ENCODE results near the gene ACTN4.

The ACTN4 gene

DNA sequence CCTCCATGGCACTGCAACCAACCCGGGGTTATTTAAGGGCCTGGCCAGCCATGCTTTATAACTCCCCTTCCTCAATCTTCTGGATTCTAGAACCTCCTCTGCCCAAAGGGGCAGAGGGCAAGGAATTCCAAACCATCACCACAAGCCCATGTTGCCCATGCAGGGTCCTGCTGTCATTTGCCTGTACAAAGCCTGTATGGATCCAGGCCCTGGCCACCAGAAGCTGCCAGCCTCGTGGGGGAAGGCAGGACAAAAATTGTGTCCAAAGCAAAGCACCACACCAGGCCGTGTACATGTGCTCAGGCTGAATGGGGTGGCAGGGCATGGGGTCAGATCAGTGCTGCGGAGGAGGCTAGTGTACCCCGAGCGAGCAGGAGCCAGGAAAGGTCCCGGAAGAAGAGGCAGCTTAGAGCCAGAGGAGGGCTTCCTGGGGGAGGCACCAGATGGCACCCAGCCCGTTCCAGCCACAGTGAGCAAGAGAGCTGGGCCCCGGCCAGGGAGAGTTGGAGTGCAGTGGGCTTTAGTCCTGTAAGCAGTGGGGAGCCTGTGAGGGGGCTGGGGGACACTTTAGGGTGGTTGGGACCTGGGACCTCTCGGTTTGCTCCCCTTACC is 61.1 kb downstream of the ACTN4 start:
- in situ Hi-C loops (cut with MboI; ENCODE audit: low sequenced_read_pairs), result no loop called here

DNA sequence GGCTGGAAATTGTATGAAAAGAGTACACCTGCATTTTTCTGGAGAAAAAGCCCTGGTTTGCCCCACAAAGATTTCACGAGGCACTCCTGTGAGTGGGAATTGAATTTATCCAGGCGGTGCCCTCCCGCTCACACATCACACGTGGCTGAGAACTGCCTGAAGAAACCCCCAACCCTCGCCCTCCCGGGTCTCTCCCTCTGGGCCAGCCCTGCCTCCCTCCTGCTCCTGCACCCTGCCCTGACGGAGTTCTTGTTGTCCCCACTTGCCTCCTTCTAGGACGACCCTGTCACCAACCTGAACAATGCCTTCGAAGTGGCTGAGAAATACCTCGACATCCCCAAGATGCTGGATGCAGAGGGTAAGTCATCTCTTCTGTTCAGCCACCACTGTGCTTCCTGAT is 61.7 kb downstream of the ACTN4 start:
- in situ Hi-C loops (cut with MboI; ENCODE audit: low sequenced_read_pairs), result no loop called here

DNA sequence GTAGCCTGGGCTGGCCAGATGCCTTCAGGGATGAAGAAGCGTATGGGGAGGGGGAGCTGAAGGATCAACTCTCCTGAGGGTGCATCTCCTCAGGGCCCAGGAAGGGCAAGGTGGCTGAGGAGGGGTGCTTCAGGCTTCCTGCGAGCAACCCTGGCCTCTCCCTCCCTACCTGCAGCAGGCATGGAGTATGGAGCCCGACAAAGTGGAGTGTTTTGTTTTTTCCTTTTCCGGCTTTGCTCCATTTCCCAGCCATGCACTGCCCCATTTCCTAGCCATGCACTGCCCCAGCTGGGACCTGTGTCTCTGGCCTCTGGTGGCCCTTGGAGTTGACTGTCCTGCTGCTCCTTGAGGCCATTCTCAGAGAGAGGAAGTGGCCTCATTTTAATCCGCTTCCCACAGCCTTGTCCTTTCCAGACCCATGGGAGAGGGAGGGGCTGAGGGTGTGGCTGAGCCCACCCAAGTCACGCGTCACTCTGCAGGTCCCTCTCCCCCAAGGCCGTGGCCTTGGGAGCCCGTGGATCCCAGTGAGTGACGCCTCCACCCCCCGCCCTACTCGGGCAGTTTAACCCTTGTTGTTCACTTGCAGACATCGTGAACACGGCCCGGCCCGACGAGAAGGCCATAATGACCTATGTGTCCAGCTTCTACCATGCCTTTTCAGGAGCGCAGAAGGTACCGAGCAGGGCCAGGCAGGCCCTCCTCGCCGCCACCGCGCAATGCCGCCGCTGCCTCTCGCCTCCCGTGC is 62.4 kb downstream of the ACTN4 start:
- in situ Hi-C loops (cut with MboI; ENCODE audit: low sequenced_read_pairs), result no loop called here

DNA sequence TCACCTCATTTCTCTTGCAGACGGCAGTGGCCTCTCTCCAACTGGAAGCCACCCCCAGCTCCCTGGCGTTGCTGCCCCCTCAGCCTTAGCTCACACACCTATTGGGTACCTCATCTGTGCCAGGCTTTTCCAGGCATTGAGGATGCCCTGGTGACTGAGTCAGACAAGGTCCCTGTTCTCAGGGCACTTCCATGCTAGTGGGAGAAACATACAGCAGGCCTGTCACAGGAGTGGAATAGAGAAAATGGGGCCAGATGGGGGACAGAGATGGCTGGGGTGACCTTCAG is 62.9 kb downstream of the ACTN4 start:
- in situ Hi-C loops (cut with MboI; ENCODE audit: low sequenced_read_pairs), result no loop called here

DNA sequence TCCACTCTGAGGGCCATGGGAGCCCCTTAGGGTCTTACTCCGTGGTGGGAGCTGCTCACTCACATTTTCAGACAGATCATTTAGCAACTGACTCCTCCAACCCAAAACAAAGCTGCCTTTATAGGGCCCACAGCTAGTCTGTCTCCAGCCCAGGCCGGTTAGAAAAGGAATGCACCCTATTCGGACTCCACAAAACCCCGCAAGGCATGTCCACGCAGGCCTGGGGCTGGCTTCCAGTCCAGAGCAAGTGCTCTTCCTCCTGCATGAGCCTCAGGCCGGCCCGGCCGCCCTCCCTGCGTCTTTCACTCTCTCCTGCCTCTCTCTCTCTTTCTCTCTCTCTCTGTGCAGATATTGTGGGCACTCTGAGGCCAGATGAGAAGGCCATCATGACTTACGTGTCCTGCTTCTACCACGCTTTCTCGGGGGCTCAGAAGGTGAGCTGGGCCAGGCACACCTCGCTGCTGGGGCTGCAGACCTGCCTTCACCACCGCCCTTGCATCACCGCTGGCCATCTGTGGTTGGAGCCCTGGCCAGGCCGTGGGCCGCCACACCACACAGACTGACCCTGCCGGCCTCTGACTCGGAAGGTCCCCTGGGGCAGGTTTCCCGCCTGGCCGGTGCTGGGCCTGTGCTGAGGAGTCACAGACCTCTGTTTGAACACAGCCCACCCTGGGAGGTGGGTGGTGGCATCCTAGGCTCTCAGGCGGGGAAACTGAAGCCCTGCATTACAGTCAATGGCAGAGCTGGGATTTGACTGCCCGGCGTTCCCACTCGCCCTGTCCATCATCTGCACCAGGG is 63.7 kb downstream of the ACTN4 start:
- in situ Hi-C loops (cut with MboI; ENCODE audit: low sequenced_read_pairs), result no loop called here

DNA sequence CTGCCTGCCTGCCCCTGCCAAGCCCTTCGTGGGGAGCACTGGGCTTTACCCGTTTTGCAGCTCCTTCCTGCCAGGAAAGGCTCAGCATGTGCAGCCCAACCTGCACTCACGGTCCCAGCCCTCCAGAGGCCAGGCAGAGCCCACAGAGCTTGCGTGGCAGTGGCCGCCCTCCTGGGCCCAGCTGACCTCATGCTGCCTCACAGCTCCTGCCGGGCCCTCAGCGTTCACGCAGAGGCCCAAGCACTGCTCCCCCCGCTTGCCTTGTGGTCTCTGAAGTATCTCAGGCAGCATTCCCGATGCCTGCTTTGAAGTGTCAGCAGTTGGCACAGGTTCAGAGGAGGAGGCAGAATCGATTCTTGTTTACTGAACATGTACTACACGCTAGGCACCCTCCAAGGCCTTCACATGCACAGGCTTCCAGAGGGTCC is 64.3 kb downstream of the ACTN4 start:
- in situ Hi-C loops (cut with MboI; ENCODE audit: low sequenced_read_pairs), result no loop called here

DNA sequence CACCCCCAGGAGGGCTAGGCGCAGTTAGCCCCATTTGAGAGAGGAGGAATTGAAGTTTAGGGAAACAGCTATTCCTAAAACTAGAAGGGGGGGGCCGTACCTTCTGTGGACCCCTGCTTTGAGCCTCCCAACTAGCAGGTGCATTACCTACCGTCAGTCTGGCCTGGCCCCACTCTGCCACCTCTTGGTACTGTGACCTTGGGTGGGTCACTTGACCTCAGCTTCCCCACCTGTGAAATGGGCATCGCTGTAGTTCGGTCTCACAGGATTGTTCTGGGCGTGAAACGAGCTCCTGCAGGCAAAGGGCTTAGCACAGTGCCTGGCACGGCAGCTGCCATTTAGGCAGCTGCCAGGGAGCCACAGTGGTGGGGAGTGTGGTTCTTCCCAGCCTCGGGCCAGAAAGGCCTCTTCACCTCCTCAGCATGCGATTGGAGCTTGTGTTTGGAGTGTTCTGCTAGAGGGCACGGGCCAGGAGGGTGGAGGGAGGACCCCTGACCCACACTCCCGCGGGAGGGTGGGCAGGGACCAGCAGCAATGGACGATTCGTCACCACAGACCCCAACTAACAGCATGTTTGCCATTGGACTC is 64.8 kb downstream of the ACTN4 start:
- in situ Hi-C loops (cut with MboI; ENCODE audit: low sequenced_read_pairs), result no loop called here

DNA sequence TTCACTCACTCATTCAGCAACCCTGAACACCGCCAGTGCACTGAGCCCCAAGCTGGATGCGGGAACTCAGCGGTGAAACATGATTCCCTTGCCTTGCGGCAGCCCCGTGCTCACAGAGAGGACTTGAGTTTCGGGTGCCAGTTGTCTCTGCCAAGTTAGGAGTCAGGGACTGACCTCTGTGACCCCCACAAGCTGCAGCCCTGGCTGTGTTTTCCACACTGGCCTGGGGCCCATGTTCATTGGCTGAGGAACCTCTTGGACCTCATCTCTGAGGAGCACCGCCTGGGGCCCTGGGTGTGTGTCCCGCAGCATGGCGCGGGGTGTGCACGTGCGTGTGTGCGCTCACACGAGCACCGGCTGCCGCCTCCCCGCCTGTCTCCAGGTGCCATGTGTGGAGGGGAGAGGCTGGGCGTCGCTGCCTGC is 65.8 kb downstream of the ACTN4 start:
- in situ Hi-C loops (cut with MboI; ENCODE audit: low sequenced_read_pairs), result no loop called here

DNA sequence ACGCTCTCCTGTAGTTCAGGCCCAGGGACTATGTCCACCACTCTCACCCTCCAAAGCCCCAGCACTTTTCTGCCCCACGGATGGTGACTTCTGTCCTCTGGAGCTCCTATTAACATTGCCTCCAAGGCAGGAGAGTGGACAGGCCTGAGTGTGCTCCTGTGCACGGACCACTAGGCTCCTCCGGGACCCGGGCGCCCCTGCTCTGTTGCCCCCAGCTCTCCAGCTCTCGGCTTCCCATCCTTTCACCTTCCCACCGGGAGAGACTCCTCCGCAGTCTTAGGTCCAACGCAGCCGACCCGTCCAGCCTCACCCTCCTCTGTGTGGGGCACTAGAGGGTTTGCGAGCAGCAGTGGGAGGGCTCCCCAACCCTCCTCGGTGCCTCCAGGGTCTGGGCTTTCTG is 66.4 kb downstream of the ACTN4 start:
- in situ Hi-C loops (cut with MboI; ENCODE audit: low sequenced_read_pairs), result no loop called here

DNA sequence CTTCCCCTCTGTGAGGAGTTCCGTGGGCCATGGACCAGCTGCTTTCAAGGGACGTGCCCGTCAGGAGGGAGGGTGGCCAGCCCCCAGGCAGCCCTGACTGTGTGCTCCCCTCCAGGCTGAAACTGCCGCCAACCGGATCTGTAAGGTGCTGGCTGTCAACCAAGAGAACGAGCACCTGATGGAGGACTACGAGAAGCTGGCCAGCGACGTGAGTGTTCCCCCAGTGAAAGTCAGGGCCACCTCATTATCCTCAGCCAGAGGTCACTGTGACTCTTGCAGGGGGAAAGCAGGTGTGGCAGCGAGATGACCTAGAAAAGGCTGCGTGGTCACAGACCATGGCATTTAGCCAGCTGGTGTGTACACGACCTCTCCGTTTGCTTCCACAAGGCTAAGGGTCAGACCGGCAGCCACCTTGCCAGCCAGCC is 66.9 kb downstream of the ACTN4 start:
- in situ Hi-C loops (cut with MboI; ENCODE audit: low sequenced_read_pairs), result no loop called here

DNA sequence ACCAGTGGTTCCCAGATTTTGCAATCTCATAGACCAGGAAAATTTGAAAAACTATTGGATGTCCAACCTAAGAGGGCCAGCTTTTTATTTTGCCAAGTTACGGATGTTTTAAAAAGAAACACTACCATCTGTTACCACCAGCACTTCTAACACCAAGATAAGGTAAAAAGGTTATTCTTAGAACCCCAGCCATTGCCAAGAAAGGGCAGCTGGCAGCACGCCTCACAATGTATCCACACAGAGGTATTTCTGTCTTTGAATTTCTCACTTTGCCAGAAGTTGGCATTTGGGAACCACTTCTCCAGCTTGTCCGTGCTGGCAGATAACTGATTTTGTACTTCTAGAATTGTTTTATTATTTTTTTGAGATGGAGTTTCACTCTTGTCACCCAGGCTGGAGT is 68.1 kb downstream of the ACTN4 start:
- in situ Hi-C loops (cut with MboI; ENCODE audit: low sequenced_read_pairs), result no loop called here

DNA sequence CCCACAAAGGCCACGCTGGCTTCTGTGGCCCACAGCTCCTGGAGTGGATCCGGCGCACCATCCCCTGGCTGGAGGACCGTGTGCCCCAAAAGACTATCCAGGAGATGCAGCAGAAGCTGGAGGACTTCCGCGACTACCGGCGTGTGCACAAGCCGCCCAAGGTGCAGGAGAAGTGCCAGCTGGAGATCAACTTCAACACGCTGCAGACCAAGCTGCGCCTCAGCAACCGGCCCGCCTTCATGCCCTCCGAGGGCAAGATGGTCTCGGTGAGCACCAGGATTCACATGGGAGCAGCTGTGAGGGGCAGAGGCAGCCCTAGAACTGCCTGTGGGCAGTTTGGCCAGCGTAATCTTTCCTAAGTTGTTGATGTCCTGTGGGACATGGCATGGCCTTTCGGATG is 69.6 kb downstream of the ACTN4 start:
- in situ Hi-C loops (cut with MboI; ENCODE audit: low sequenced_read_pairs), result no loop called here

DNA sequence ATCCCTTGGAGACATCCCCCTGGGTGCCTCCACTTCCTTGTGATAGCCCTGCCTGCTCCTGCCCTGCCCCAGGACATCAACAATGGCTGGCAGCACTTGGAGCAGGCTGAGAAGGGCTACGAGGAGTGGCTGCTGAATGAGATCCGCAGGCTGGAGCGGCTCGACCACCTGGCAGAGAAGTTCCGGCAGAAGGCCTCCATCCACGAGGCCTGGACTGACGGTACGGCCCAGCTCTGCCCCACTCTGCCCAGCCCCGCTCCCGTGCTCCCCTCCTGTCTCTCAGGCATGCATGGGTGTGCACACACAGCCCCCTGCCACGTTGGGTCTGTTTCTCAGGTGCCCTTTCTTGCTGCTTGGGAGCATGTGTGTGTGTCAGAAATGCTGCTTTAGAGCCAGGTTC is 70.4 kb downstream of the ACTN4 start:
- in situ Hi-C loops (cut with MboI; ENCODE audit: low sequenced_read_pairs), result no loop called here

DNA sequence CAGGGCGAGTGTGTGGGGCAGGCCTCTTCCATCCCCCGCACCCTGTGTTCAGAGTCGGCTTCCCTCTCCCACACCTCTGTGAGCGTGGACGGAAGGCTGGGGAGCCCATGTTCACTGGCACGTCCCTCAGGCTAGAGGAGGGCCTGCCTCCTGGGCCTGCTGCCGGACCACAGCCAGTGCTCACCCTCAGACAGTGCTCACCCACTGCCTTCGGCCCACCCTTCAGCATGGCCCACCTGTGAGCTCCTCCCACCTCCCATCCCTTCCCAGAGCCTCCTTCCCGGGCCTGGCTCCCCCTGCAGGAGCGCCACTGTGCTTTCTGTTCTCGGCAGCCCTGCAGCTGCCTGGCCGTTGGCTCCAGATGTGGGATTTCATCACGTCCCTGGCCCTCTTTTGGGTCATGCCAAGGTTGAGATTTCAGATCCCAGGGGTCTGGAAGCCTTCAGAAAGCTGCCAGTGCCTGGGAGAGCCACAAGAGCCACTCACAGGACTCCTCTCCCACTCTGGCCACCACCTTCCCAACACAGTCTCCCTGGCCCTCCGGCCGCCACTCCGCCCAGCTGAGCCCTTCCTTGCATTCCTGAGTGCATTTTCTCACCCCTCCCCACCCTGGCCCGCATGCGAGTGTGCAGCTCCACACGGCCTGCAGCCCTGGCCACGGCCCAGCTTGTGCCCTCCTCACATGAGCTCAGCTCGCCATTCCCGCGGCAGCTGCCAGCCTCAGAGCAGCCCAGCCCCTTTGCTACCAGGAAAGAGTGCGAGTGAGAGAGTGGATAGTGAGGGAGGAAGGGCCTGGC is 71.5 kb downstream of the ACTN4 start:
- in situ Hi-C loops (cut with MboI; ENCODE audit: low sequenced_read_pairs), result no loop called here

DNA sequence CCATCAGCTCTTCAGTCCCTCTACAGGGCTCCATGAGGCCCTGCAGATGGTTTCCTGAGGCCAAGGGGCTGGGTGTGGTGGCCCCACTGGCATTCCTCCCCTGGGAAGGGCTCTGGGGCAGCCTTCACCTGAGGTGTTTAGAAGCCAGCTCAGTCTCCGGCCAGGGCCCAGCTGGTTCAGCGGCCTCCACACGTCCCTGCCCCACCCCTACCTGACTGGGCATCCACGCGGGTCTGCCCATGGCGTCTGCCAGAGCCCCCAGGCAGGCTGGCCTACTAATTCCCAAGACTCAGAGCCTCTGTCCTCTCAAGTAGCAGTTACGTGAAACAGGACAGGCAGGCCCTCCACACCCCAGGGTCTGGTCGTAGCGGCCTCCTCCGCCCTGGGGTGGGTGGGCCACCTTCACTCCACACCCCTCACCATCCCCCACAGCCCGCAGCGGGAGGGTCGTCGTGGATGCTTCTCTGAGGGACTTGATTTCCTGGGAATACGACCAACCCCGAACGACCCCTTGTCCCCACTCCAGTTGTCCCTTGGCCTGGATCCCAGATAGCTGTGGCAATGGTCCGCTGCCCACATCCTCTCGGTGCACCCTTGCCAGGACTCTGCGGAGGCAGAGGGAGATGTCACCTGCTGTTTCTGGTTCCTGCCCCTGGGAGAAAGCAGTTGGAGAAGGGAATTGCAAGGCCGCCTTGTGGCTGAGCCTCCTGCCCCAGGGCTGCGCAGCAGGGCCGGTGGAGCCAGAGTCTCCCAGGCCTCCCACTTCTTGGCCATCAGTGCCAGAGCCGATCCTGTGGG is 72.5 kb downstream of the ACTN4 start:
- in situ Hi-C loops (cut with MboI; ENCODE audit: low sequenced_read_pairs), result no loop called here

DNA sequence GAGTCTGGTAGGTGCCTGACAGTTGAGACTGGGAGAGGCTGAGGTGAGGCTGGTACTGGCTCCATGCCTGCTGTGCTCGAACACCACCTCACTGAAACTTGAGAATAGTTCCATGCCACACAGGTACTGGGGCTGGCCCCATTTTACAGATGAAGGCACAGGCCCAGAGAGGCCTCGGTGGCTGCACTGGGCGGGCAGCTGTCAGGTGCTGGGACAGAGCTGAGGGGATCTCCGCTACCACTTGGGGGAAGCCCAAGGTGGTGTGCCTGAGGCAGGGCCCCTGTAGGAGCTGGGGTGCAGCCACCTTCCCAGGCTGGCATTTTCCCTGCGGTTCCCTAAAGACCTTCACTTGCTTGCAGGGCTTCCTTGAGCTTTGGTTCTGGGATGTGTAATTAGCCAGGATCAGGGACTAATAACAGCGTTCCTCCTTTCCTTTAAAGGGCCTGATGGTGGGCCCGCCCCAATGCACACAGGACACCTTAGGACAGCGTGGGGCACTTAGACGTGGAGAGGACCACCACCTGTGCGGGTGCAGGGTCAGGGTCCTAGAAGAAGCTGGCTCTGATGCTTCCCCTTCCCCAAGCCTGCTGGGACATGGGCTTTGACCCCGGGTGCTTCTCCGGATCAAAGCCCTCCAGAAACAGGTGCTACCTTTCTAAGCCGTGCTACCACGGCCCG is 73.2 kb downstream of the ACTN4 start:
- in situ Hi-C loops (cut with MboI; ENCODE audit: low sequenced_read_pairs), result no loop called here

DNA sequence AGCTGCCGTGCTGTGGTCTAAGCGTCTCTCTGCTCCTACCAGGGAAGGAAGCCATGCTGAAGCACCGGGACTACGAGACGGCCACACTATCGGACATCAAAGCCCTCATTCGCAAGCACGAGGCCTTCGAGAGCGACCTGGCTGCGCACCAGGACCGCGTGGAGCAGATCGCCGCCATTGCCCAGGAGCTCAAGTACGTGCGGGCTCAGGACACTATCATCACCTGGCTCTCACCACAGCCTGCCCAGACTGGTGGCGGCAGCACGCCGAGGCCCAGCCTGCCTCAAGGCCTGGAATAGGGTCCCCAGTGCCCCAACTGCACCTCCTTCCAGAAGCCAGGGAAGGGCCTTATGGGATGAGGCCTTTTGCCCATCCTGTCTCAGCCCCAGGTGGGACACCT is 74.0 kb downstream of the ACTN4 start:
- in situ Hi-C loops (cut with MboI; ENCODE audit: low sequenced_read_pairs), result no loop called here

DNA sequence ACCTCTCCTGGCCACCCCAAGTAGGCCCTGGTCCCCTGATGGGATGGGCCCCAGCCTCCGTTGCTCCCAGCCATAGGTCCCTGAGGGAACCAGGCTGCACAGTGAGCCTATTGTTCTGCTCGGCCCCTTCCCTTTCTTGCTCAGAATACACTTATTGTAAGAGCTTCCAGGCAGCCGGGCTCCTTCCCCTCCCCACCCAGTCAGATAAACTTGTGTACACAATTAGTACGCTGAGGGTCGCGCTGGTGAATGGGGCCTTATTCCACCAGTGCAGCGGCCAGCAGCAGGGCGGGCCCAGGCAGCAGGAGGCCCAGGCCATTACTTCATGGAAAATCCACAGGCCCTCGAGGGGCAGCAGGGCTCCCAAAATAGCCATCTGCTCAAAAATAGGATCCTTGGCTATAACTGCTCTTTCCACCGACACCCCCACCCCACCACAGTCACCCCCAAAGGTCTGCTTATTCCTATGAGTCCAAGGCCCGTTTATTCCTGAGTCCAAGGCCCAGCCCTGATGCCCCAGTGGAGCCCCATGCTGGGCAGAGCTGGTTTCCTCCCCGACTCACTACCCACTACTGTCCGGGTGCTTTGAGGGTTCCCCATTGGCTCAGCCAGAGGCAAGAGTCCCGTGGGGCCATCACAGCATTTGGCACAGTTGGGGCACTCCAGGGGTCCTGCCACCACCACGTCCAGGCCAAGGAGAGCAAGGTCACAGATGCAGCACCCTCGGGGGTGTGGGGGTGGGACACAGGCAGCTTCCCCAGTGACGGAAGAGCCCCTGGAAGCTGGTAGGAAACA is 74.7 kb downstream of the ACTN4 start:
- in situ Hi-C loops (cut with MboI; ENCODE audit: low sequenced_read_pairs), result no loop called here
